Thymus (tissue), 11 donors: ENCODE results near the gene PARD3B. TPM values are rescaled to one million over a fixed set of nuclear protein-coding genes. Genes with fewer than 3 reads are reported as not detected.

Source experiments
- DNase-seq, 9 donors: peaks; one replicate each; pipeline ENCODE4 v3.0.0-alpha.2; 2013; ENCODE audit warnings: low spot score in 9 of 9, low read depth in 6 of 9, missing footprints in 1 of 9
- H3K27ac ChIP-seq, 2 donors: one replicate each; pipeline ENCODE4 v1.5.1; 2013; ENCODE audit warnings: control low read depth in 1 of 2, low read depth in 1 of 2, low read length in 1 of 2, mild to moderate bottlenecking in 1 of 2, moderate library complexity in 1 of 2
- H3K27me3 ChIP-seq, 2 donors: one replicate each; pipeline ENCODE4 v1.5.1; 2013; ENCODE audit warnings: low read length in 1 of 2; ENCODE audit not compliant: control insufficient read depth in 2 of 2, insufficient read depth in 1 of 2
- H3K36me3 ChIP-seq, 2 donors: one replicate each; pipeline ENCODE4 v1.5.1; 2013; ENCODE audit warnings: low read length in 1 of 2, mild to moderate bottlenecking in 1 of 2, moderate library complexity in 1 of 2; ENCODE audit not compliant: control insufficient read depth in 2 of 2, insufficient read depth in 2 of 2
- H3K4me1 ChIP-seq, 2 donors: one replicate each; pipeline ENCODE4 v1.5.1; 2013; ENCODE audit warnings: low read length in 2 of 2; ENCODE audit not compliant: control insufficient read depth in 2 of 2, insufficient read depth in 2 of 2
- H3K4me3 ChIP-seq, 2 donors: one replicate each; pipeline ENCODE4 v1.5.1; 2013; ENCODE audit warnings: low read length in 2 of 2, control low read depth in 1 of 2, mild to moderate bottlenecking in 1 of 2
- H3K9me3 ChIP-seq, 2 donors: one replicate each; pipeline ENCODE4 v1.5.1; 2013; ENCODE audit warnings: low read length in 1 of 2, mild to moderate bottlenecking in 1 of 2; ENCODE audit not compliant: control insufficient read depth in 2 of 2, insufficient read depth in 1 of 2
- WGBS: extraction: QIAGEN DNeasy Blood & Tissue Kit; methylation state at CpG from one replicate; pipeline ENCODE4 v1.1.7; 2013; 5-methylcytosine and 5-hydroxymethylcytosine counted together
- polyA plus RNA-seq: library from polyadenylated mRNA; stranded (reverse); fragments of 200-250 nt; gene quantifications from one replicate; pipeline ENCODE4 v1.2.3, GENCODE V29; 2013
- total RNA-seq: library from RNA; stranded (reverse); fragments of 120-200 nt; gene quantifications from one replicate; pipeline ENCODE4 v1.2.4, GENCODE V29; 2013
- donor health status: healthy.

The PARD3B gene
- total and polyA plus RNA-seq, 2 donors, result 1.0 to 2.4 TPM

- Histone ChIP-seq H3K4me3 (no peak overlapping the region), H3K36me3 (no peaks in the 10 kb centered on the region), H3K9me3 (no peaks in the 10 kb centered on the region), H3K4me1 (no peaks in the 10 kb centered on the region), H3K27me3 (no peaks in the 10 kb centered on the region), H3K27ac (no peak overlapping the region)
- DNase-seq, result no peak
- 99% methylated on average over 6 of the region's 6 CpGs for WGBS
Measured at GRCh38 chr2:204576362-204576979, 31.2 kb downstream of the PARD3B start.

- peaks cover 0 to 3% of the 10 kb centered on the region in 2 donors for H3K9me3 ChIP-seq
- no peaks in the 10 kb centered on the region for H3K27me3 ChIP-seq
- H3K4me3 ChIP-seq, result no peak overlapping the region
- WGBS, result 96% methylated on average over 11 of the region's 11 CpGs
- no peaks in the 10 kb centered on the region for H3K4me1 ChIP-seq
- no peaks in the 10 kb centered on the region for H3K36me3 ChIP-seq
- DNase-seq, result no peak
- no peak overlapping the region for H3K27ac ChIP-seq
Measured at GRCh38 chr2:204578928-204579598, 33.8 kb downstream of the PARD3B start.

GRCh38 chr2:204581946-204582345, 36.7 kb downstream of the PARD3B start:
- WGBS, result 79% methylated on average over 4 of the region's 4 CpGs
- Histone ChIP-seq H3K36me3 (no peaks in the 10 kb centered on the region), H3K9me3 (peaks cover 0 to 3% of the 10 kb centered on the region in 2 donors), H3K4me1 (no peaks in the 10 kb centered on the region), H3K4me3 (no peak overlapping the region), H3K27ac (no peak overlapping the region), H3K27me3 (no peaks in the 10 kb centered on the region)
- DNase-seq, result no peak

GRCh38 chr2:204583773-204584172, 38.5 kb downstream of the PARD3B start:
- WGBS, result 97% methylated on average over 2 of the region's 2 CpGs
- H3K4me1 ChIP-seq, result no peaks in the 10 kb centered on the region
- no peaks in the 10 kb centered on the region for H3K36me3 ChIP-seq
- no peak overlapping the region for H3K4me3 ChIP-seq
- H3K27me3 ChIP-seq, result no peaks in the 10 kb centered on the region
- no peak overlapping the region for H3K27ac ChIP-seq
- peaks cover 0 to 3% of the 10 kb centered on the region in 2 donors for H3K9me3 ChIP-seq
- DNase-seq, result no peak

GRCh38 chr2:204585930-204586329, 40.7 kb downstream of the PARD3B start:
- Histone ChIP-seq H3K4me1 (no peaks in the 10 kb centered on the region), H3K27me3 (no peaks in the 10 kb centered on the region), H3K4me3 (no peak overlapping the region), H3K27ac (no peak overlapping the region), H3K36me3 (no peaks in the 10 kb centered on the region), H3K9me3 (peaks cover 0 to 5% of the 10 kb centered on the region in 2 donors)
- no peak for DNase-seq
- WGBS, result 97% methylated on average over 1 of the region's 1 CpG

GRCh38 chr2:204586444-204587180, 41.3 kb downstream of the PARD3B start:
- no peak for DNase-seq
- Histone ChIP-seq H3K4me1 (no peaks in the 10 kb centered on the region), H3K4me3 (no peak overlapping the region), H3K27me3 (no peaks in the 10 kb centered on the region), H3K9me3 (peaks cover 0 to 5% of the 10 kb centered on the region in 2 donors), H3K27ac (no peak overlapping the region), H3K36me3 (no peaks in the 10 kb centered on the region)
- WGBS, result 94% methylated on average over 7 of the region's 7 CpGs

GRCh38 chr2:204590063-204590462, 44.8 kb downstream of the PARD3B start:
- WGBS, result 92% methylated on average over 3 of the region's 3 CpGs
- Histone ChIP-seq H3K27ac (no peak overlapping the region), H3K4me3 (no peak overlapping the region), H3K27me3 (no peaks in the 10 kb centered on the region), H3K9me3 (peaks cover 0 to 2% of the 10 kb centered on the region in 2 donors), H3K36me3 (no peaks in the 10 kb centered on the region), H3K4me1 (no peaks in the 10 kb centered on the region)
- no peak for DNase-seq

- no peak for DNase-seq
- 90% methylated on average over 1 of the region's 1 CpG for WGBS
- no peak overlapping the region for H3K27ac ChIP-seq
- H3K4me1 ChIP-seq, result no peaks in the 10 kb centered on the region
- H3K27me3 ChIP-seq, result no peaks in the 10 kb centered on the region
- H3K4me3 ChIP-seq, result no peak overlapping the region
- H3K9me3 ChIP-seq, result peaks cover 0 to 2% of the 10 kb centered on the region in 2 donors
- no peaks in the 10 kb centered on the region for H3K36me3 ChIP-seq
Measured at GRCh38 chr2:204591225-204591624, 46.0 kb downstream of the PARD3B start.

- WGBS, result 91% methylated on average over 2 of the region's 2 CpGs
- Histone ChIP-seq H3K36me3 (no peaks in the 10 kb centered on the region), H3K27me3 (no peaks in the 10 kb centered on the region), H3K27ac (no peak overlapping the region), H3K4me3 (no peak overlapping the region), H3K4me1 (no peaks in the 10 kb centered on the region), H3K9me3 (no peaks in the 10 kb centered on the region)
- DNase-seq, result no peak
Measured at GRCh38 chr2:204604061-204604460, 58.8 kb downstream of the PARD3B start.
